Caco-2 (cell line): ENCODE measurements around the gene FPGS. TPM values are rescaled to one million over a fixed set of nuclear protein-coding genes. Genes with fewer than 3 reads are reported as not detected.

Source experiments
- BruUV-seq: library from RNA; stranded (reverse); fragments of 400-500 nt; replicated peaks from 2 replicates; lab custom pipeline; 2021; lab: Mats Ljungman, UMichigan
- CTCF ChIA-PET: fragments of 300-600 bp; sonication (Branson Sonifier 250); formaldehyde crosslinking; loops from one replicate; lab custom pipeline; 2022; ENCODE audit warnings: antibody characterized with exemption; lab: Charles Lee
- POLR2A ChIA-PET: fragments of 300-600 bp; sonication (Branson Sonifier 250); formaldehyde crosslinking; loops from one replicate; lab custom pipeline; 2022; ENCODE audit warnings: antibody characterized with exemption; lab: Charles Lee
- DNase-seq, 2 experiments: peaks; one replicate each; pipeline versions ENCODE4 v3.0.0 to v3.0.0-alpha.2; 2020 to 2022
- H3K27me3 ChIP-seq: replicated peaks from 2 replicates; pipeline ENCODE4 v1.6.0; 2011; ENCODE audit warnings: low read length; ENCODE audit not compliant: control insufficient read depth, insufficient read depth
- H3K36me3 ChIP-seq: 2 replicates; pipeline ENCODE4 v1.5.1; 2011; ENCODE audit warnings: low read length; ENCODE audit not compliant: control insufficient read depth, insufficient read depth
- H3K4me1 ChIP-seq: fragments of 250-450 bp; sonication (Bioruptor Pico); 2 replicates; pipeline ENCODE4 v1.5.1; 2020; ENCODE audit warnings: mild to moderate bottlenecking
- H3K4me3 ChIP-seq: 2 replicates; pipeline ENCODE4 v1.5.1; 2011; ENCODE audit warnings: low read depth, mild to moderate bottlenecking, control low read depth, low read length
- H3K9me3 ChIP-seq: fragments of 250-450 bp; sonication (Bioruptor Pico); 2 replicates; pipeline ENCODE4 v1.5.1; 2020; ENCODE audit warnings: mild to moderate bottlenecking, moderate library complexity
- H3K27ac Mint-ChIP-seq: one replicate; pipeline ENCODE4 v1.8.0; 2022; ENCODE audit warnings: mixed read lengths; ENCODE audit not compliant: unreplicated experiment
- H3K27me3 Mint-ChIP-seq: one replicate; pipeline ENCODE4 v1.8.0; 2022; ENCODE audit warnings: mixed read lengths; ENCODE audit not compliant: insufficient read depth, unreplicated experiment
- H3K36me3 Mint-ChIP-seq: one replicate; pipeline ENCODE4 v1.8.0; 2022; ENCODE audit warnings: mild to moderate bottlenecking, mixed read lengths; ENCODE audit not compliant: insufficient read depth, unreplicated experiment
- H3K4me1 Mint-ChIP-seq: one replicate; pipeline ENCODE4 v1.8.0; 2022; ENCODE audit warnings: low read depth, mixed read lengths; ENCODE audit not compliant: unreplicated experiment
- H3K4me3 Mint-ChIP-seq: one replicate; pipeline ENCODE4 v1.8.0; 2022; ENCODE audit warnings: mild to moderate bottlenecking, moderate library complexity, mixed read lengths; ENCODE audit not compliant: unreplicated experiment
- H3K9me3 Mint-ChIP-seq: one replicate; pipeline ENCODE4 v1.8.0; 2022; ENCODE audit warnings: mixed read lengths; ENCODE audit not compliant: unreplicated experiment
- intact Hi-C: fragments of 100-400 bp; cut with micrococcal nuclease; formaldehyde crosslinking; loops from one replicate; pipeline ENCODE4 v1.10.0; 2022; ENCODE audit not compliant: unreplicated experiment
- total RNA-seq: library from RNA; stranded (reverse); gene quantifications from 2 replicates; pipeline ENCODE4 v1.2.3, GENCODE V29; 2022
- TF ChIP-seq, protein P1 (sequence below), 2 experiments: fragments of 200-600 bp in 1 of 2; IDR thresholded peaks; 1 replicate in 1 of 2; 2 replicates in 1 of 2; pipeline versions ENCODE4 v1.5.1 to v1.8.0; 2011 to 2022; ENCODE audit warnings: antibody characterized with exemption in 1 of 2, control low read depth in 1 of 2, inconsistent platforms in 1 of 2, low read depth in 1 of 2, low read length in 1 of 2, mild to moderate bottlenecking in 1 of 2, moderate library complexity in 1 of 2; ENCODE audit not compliant: insufficient read depth in 1 of 2, severe bottlenecking in 1 of 2, unreplicated experiment in 1 of 2

FPGS gene
- total RNA-seq, 1 experiment from 2014 or later, result 54.4 TPM

DNA sequence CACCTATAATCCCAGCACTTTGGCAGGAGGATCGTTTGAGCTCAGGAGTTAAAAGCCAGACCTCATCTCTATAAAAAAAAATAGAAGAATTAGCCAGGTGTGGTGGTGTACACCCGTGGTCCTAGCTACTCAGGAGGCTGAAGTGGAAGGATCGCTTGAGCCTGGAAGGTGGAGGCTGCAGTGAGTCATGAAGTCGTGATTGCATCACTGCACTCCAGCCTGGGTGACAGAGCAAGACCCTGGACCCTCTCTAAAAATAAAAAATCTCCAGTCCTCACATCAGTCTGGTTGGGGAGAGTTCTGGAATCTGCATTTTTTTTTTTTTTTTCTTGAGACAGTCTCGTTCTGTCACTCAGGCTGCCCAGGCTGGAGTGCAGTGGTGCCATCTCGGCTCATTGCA, 9.3 kb downstream of the FPGS start:
- peaks cover 39% of the 10 kb centered on the region for H3K36me3 Mint-ChIP-seq
- no peak overlapping the region for H3K27ac Mint-ChIP-seq
- H3K9me3 Mint-ChIP-seq, result no peaks in the 10 kb centered on the region
- ChIA-PET CTCF (interaction anchor here (0.6 to 1.0 kb wide), 2 partner anchors 11 to 58 kb away, joined by 3 to 4 read pairs; no protein-coding TSS in a partner anchor), POLR2A (interaction anchor here (0.5 kb wide), 1 partner anchor 26 kb away, joined by 3 read pairs; the partner anchor contains the start of gene CDK9)
- TF ChIP-seq, protein P1, sequence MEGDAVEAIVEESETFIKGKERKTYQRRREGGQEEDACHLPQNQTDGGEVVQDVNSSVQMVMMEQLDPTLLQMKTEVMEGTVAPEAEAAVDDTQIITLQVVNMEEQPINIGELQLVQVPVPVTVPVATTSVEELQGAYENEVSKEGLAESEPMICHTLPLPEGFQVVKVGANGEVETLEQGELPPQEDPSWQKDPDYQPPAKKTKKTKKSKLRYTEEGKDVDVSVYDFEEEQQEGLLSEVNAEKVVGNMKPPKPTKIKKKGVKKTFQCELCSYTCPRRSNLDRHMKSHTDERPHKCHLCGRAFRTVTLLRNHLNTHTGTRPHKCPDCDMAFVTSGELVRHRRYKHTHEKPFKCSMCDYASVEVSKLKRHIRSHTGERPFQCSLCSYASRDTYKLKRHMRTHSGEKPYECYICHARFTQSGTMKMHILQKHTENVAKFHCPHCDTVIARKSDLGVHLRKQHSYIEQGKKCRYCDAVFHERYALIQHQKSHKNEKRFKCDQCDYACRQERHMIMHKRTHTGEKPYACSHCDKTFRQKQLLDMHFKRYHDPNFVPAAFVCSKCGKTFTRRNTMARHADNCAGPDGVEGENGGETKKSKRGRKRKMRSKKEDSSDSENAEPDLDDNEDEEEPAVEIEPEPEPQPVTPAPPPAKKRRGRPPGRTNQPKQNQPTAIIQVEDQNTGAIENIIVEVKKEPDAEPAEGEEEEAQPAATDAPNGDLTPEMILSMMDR (IDR thresholded peaks at IDR 0.05; ENCODE audit: insufficient read depth in 1 of 2, low read depth in 1 of 2, low read length in 1 of 2, severe bottlenecking in 1 of 2, unreplicated experiment in 1 of 2), result no peak
- no TSS peak for BruUV-seq
- intact Hi-C loops, result no loop called here
- H3K4me1 ChIP-seq, result no peaks in the 10 kb centered on the region
- H3K4me1 Mint-ChIP-seq, result no peaks in the 10 kb centered on the region
- H3K36me3 ChIP-seq, result peaks cover 6% of the 10 kb centered on the region
- H3K4me3 Mint-ChIP-seq, result no peak overlapping the region
- DNase-seq, result no peak
- H3K9me3 ChIP-seq, result no peaks in the 10 kb centered on the region
- H3K27me3 ChIP-seq, result no peaks in the 10 kb centered on the region
- no peak overlapping the region for H3K4me3 ChIP-seq
- no peaks in the 10 kb centered on the region for H3K27me3 Mint-ChIP-seq

DNA sequence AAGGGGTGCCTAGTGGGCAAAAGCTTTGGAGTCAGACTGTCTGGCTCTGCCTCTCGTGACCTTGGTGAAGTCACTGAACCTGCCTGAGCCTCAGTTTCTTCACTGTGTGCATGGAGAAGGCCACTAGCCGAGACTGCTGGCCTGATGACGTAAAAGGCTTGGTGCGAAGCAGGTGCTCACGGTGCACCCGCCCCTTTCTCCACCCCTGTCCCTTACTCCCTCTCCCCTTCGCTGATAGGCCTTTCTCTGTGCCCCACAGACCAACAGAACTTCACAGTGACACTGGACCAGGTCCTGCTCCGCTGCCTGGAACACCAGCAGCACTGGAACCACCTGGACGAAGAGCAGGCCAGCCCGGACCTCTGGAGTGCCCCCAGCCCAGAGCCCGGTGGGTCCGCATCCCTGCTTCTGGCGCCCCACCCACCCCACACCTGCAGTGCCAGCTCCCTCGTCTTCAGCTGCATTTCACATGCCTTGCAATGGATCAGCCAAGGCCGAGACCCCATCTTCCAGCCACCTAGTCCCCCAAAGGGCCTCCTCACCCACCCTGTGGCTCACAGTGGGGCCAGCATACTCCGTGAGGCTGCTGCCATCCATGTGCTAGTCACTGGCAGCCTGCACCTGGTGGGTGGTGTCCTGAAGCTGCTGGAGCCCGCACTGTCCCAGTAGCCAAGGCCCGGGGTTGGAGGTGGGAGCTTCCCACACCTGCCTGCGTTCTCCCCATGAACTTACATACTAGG, 10.4 kb downstream of the FPGS start:
- H3K27me3 ChIP-seq, result no peaks in the 10 kb centered on the region
- POLR2A ChIA-PET, result no interaction called here
- Mint-ChIP-seq H3K4me1 (no peaks in the 10 kb centered on the region), H3K36me3 (peaks cover 32% of the 10 kb centered on the region), H3K4me3 (no peak overlapping the region), H3K9me3 (no peaks in the 10 kb centered on the region), H3K27ac (no peak overlapping the region), H3K27me3 (no peaks in the 10 kb centered on the region)
- CTCF ChIA-PET, result interaction anchor here (0.5 kb wide), 1 partner anchor 12 kb away, joined by 3 read pairs; no protein-coding TSS in a partner anchor
- TF ChIP-seq, protein P1 (IDR thresholded peaks at IDR 0.05; ENCODE audit: insufficient read depth in 1 of 2, low read depth in 1 of 2, low read length in 1 of 2, severe bottlenecking in 1 of 2, unreplicated experiment in 1 of 2), result no peak
- DNase-seq, result no peak
- intact Hi-C loops, result no loop called here
- H3K36me3 ChIP-seq, result peaks cover 6% of the 10 kb centered on the region
- no peaks in the 10 kb centered on the region for H3K4me1 ChIP-seq
- H3K9me3 ChIP-seq, result no peaks in the 10 kb centered on the region
- no TSS peak for BruUV-seq
- no peak overlapping the region for H3K4me3 ChIP-seq

DNA sequence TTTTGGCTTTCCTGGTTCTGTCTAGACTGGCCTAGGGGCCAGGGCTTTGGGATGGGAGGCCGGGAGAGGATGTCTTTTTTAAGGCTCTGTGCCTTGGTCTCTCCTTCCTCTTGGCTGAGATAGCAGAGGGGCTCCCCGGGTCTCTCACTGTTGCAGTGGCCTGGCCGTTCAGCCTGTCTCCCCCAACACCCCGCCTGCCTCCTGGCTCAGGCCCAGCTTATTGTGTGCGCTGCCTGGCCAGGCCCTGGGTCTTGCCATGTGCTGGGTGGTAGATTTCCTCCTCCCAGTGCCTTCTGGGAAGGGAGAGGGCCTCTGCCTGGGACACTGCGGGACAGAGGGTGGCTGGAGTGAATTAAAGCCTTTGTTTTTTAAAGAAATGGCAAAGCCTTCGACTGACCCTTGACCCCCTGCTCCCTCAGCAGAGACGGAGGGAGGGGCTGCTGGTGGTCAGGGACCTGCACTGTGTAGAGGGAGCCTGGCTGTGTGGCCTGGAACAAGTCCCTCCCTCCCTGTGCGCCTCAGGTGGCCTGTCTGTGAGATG, 11.1 kb downstream of the FPGS start:
- Histone ChIP-seq H3K4me1 (no peaks in the 10 kb centered on the region), H3K27me3 (no peaks in the 10 kb centered on the region), H3K9me3 (no peaks in the 10 kb centered on the region), H3K4me3 (no peak overlapping the region), H3K36me3 (peaks cover 6% of the 10 kb centered on the region)
- TF ChIP-seq, protein P1 (IDR thresholded peaks at IDR 0.05; ENCODE audit: insufficient read depth in 1 of 2, low read depth in 1 of 2, low read length in 1 of 2, severe bottlenecking in 1 of 2, unreplicated experiment in 1 of 2), result no peak
- H3K27ac Mint-ChIP-seq, result no peak overlapping the region
- POLR2A ChIA-PET, result interaction anchor here (1.1 kb wide), 1 partner anchor 10 kb away, joined by 8 read pairs; no protein-coding TSS in a partner anchor
- no peak overlapping the region for H3K4me3 Mint-ChIP-seq
- BruUV-seq, result no TSS peak
- H3K27me3 Mint-ChIP-seq, result no peaks in the 10 kb centered on the region
- peaks cover 32% of the 10 kb centered on the region for H3K36me3 Mint-ChIP-seq
- intact Hi-C loops, result no loop called here
- no peaks in the 10 kb centered on the region for H3K9me3 Mint-ChIP-seq
- DNase-seq, result no peak
- CTCF ChIA-PET, result no interaction called here
- H3K4me1 Mint-ChIP-seq, result no peaks in the 10 kb centered on the region
